ENCODE results near the gene UBL7.
A peak's percentile ranks its signal among the peaks of the same experiment; 100 is the strongest.

UBL7 gene

GRCh38 chr15:74441248-74441941 lies 19.6 kb downstream of the UBL7 start:
- no peak for DNase-seq (ENCODE audit: low spot score)

GRCh38 chr15:74438721-74439316 lies 22.1 kb downstream of the UBL7 start:
- peak; percentile 86 for DNase-seq (ENCODE audit: low spot score)

GRCh38 chr15:74438206-74438605 lies 22.8 kb downstream of the UBL7 start:
- no peak for DNase-seq (ENCODE audit: low spot score)

- no peak for DNase-seq (ENCODE audit: low spot score)
These were observed 26.5 kb downstream of the UBL7 start for GRCh38 chr15:74434263-74435136.

GRCh38 chr15:74433592-74434262 lies 27.2 kb downstream of the UBL7 start, which contains the start of gene SEMA7A:
Gene SEMA7A, minus strand, starts transcription at chr15:74433958. Its CDS starts 40 bp downstream, at chr15:74433918.
- DNase-seq (ENCODE audit: low spot score), result peak; percentile 88

GRCh38 chr15:74432968-74433591 lies 27.9 kb downstream of the UBL7 start:
- DNase-seq (ENCODE audit: low spot score), result peak; percentile 55

- no peak for DNase-seq (ENCODE audit: low spot score)
These were observed 28.5 kb downstream of the UBL7 start for GRCh38 chr15:74432271-74432967.

- DNase-seq (ENCODE audit: low spot score), result no peak
These were observed 29.3 kb downstream of the UBL7 start for GRCh38 chr15:74431645-74432044.

- DNase-seq (ENCODE audit: low spot score), result no peak
These were observed 29.8 kb downstream of the UBL7 start for GRCh38 chr15:74431116-74431515.

GRCh38 chr15:74430510-74430951 lies 30.4 kb downstream of the UBL7 start:
- no peak for DNase-seq (ENCODE audit: low spot score)

GRCh38 chr15:74429781-74430400 lies 31.1 kb downstream of the UBL7 start:
- no peak for DNase-seq (ENCODE audit: low spot score)

GRCh38 chr15:74428970-74429780 lies 31.8 kb downstream of the UBL7 start:
- DNase-seq (ENCODE audit: low spot score), result no peak

- no peak for DNase-seq (ENCODE audit: low spot score)
These were observed 32.5 kb downstream of the UBL7 start for GRCh38 chr15:74428442-74428787.

GRCh38 chr15:74427607-74428441 lies 33.1 kb downstream of the UBL7 start:
- DNase-seq (ENCODE audit: low spot score), result peak; percentile 62

GRCh38 chr15:74426404-74427281 lies 34.3 kb downstream of the UBL7 start:
- no peak for DNase-seq (ENCODE audit: low spot score)

GRCh38 chr15:74425630-74426029 lies 35.3 kb downstream of the UBL7 start:
- no peak for DNase-seq (ENCODE audit: low spot score)

GRCh38 chr15:74424901-74425528 lies 35.9 kb downstream of the UBL7 start:
- no peak for DNase-seq (ENCODE audit: low spot score)
